Ureter (tissue), 1 donor: ENCODE measurements around the gene INHBE. TPM values are rescaled to one million over a fixed set of nuclear protein-coding genes. Genes with fewer than 3 reads are reported as not detected.
"Not testable (repeated sequence)": the region's sequence is repeated elsewhere in the genome, so short reads cannot be mapped to it uniquely, and the experiment has no call there.

Source experiments
- DNase-seq: peaks from one replicate; pipeline ENCODE4 v3.0.0-alpha.2; 2020; ENCODE audit warnings: low spot score
- total RNA-seq: library from RNA; stranded (reverse); gene quantifications from one replicate; pipeline ENCODE4 v1.2.4, GENCODE V29; 2023
- donor health status: DM: yes; HTN: yes; CAD: no.

The INHBE gene, protein sequence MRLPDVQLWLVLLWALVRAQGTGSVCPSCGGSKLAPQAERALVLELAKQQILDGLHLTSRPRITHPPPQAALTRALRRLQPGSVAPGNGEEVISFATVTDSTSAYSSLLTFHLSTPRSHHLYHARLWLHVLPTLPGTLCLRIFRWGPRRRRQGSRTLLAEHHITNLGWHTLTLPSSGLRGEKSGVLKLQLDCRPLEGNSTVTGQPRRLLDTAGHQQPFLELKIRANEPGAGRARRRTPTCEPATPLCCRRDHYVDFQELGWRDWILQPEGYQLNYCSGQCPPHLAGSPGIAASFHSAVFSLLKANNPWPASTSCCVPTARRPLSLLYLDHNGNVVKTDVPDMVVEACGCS
- 0.23 TPM for total RNA-seq

DNA sequence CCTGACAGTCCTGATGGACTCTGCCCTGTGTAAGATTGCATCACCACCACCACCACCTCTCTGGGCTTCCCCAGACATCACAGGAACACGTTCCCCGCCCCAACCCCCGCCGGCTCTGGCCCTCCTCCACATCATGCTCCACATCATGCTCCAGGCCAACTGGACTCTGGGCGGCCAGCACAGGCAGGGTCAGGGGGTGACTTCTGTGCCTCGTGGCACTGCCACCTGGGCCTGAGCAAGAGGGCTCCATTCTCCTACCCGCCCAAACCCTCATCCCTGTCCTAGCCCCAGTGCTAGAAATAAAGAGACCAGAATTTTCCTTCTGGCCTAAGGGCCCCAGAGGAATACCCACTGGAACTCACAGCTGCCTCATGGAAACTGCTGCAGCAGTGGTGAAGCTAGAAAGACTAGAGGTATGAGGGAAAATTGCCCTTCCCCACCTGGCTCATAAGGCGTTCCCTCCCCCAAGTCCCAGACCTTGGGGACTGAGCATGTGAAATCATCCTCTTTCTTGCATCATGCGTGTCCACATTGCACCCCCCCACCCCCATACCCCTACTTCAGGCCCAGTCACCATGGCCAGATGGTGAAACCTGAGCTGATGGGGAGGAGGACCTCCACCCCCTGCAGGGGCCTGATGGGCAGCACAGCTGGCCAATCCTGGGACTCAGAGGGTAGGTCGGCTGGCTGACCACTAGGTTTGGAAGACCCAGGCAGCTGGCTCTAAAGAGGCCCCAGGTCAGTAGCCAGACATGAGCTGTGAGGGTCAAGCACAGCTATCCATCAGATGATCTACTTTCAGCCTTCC is at the start of gene INHBE:
Gene INHBE, plus strand, starts transcription at position 742 of the 808 bp plus-strand sequence. CDS start 230 bp downstream, outside the sequence.
- DNase-seq, result peak; percentile 44

DNA sequence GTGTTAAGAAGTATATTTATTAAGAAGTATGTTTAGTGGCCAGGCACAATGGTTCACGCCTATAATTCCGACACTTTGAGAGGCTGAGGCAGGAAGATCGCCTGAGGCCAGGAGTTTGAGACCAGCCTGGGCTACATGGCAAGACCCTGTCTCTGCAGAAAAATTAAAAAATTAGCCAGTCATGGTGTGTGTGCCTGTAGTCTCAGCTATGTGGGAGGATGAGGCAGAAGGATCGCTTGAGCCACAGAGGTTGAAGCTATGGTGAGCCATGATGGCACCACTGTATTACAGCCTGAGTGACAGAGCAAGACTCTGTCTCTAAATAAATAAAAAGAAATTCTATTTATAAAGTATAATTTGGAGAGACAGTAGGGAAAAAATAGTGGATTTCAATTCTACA is 44.6 kb upstream of the INHBE start:
- no peak for DNase-seq

GRCh38 chr12:57414160-57414559 is 40.9 kb upstream of the INHBE start:
- DNase-seq, result not testable (repeated sequence)

DNA sequence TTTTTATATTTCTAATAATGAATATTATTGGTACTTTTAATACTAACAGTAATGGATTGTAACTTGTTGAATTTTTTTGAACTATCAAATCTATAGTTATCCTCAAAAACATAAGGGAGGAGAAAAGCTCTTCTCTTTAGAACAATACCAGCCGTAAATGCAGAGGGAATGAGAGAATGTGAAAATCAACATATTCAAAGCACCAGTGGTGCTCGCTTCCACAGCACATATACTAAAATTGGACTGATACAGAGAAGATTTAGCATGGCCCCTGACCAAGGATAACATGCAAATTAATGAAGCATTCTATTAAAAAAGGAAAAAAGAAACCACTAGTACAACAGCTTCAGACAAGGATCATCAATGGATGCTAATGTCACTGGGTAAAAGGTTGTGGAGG is 40.0 kb upstream of the INHBE start:
- DNase-seq, result no peak

DNA sequence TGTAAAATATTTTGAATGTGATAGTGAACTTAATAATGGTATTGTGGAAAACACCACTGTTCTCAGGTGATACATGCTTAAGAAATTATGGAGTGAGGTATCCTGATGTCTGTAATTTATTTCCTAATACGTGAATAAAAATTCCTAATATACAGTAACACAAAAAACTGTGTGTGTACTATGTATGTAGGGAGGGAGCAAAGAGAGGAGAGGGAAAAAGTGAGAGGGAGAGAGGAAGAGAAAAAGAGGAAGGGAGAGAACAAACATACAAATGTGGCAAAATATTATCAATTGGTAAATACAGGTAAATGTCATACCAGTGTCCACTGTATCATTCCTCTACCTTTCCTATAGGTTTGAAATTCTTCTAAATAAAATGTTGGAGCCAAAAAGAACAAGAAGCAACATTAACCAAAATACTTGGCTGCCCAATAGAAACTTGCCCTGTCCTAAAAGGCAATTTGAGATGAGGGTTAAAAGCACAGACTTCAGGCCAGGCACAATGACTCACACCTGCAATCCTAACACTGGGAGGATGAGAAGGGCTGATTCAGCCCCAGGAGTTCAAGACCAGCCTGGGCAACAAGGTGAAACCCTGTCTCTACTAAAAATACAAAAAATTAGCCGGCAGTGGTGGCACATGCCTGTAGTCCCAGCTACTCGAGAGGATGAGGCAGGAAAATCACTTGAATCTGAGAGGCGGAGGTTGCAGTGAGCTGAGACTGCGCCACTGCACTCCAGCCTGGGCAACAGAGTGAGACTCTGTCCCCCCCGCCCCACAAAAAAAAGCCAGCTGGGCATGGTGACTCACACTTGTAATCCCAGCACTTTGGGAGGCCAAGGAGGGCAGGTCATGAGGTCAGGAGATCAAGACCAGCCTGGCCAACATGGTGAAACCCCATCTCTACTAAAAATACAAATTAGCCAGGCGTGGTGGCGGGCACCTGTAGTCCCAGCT is 38.8 kb upstream of the INHBE start:
- no peak for DNase-seq

- DNase-seq, result no peak
Measured at GRCh38 chr12:57418255-57418654, 36.9 kb upstream of the INHBE start.

- DNase-seq, result no peak
Measured at GRCh38 chr12:57419495-57419894, 35.6 kb upstream of the INHBE start.

DNA sequence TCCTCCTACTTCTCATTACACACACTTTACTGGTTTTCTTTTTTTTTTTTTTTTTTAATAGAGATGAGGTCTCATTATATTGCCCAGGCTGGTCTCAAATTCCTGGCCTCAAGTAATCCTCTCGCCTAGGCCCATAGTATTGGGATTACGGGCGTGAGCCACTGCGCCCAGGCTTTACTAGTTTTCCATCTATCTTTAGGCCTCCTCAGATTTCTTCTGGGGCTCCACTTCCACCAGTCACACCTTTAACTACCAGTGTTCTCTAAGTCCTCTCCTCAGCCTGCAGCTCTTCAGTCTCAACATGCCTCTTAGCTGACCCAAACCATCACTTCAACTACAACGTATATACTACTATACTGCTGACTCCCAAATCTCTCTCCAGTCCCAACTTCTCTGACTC is 34.6 kb upstream of the INHBE start:
- no peak for DNase-seq

DNA sequence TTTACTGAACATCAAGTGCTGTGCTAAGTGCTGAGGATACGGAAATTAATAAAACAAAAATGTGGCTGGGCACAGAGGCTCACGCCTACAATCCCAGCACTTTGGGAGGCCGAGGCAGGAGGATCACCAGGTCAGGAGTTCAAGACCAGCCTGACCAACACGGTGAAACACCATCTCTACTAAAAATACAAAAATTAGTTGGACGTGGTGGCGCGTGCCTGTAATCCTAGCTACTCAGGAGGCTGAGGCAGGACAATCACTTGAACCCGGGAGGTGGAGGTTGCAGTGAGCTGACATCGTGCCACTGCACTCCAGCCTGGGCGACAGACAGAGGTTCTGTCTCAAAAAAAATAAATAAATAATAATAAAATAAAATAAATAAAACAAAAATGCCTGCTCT is 28.2 kb upstream of the INHBE start:
- not testable (repeated sequence) for DNase-seq

- DNase-seq, result no peak
Measured at GRCh38 chr12:57428965-57429364, 26.1 kb upstream of the INHBE start.

GRCh38 chr12:57429473-57430111 is 25.5 kb upstream of the INHBE start:
- DNase-seq, result no peak

- DNase-seq, result no peak
Measured at GRCh38 chr12:57430112-57430930, 24.8 kb upstream of the INHBE start.

- DNase-seq, result peak; percentile 96
Measured at GRCh38 chr12:57430931-57431566, 24.1 kb upstream of the INHBE start, which contains the start of gene R3HDM2. R3HDM2 (minus strand) TSS chr12:57431043; CDS start chr12:57310428, 120,615 bp downstream.

- no peak for DNase-seq
Measured at GRCh38 chr12:57431654-57432188, 23.4 kb upstream of the INHBE start.

DNA sequence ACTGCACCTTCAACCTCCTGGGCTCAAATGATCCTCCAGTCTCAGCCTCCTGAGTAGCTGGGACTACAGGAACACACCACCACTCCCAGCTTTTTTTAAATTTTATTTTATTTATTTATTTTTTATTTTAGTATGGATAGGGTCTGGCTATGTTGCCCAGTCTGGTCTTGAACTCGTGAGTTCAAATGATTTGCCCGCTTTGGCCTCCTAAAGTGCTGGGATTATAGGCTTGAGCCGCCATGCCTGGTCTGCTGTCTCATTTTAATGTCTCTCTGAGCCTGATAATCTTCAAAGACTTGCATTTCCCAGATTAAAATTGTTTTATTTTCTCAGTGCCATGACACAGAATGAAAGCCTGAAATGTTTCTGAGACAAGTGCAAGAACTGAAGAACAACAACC is 21.7 kb upstream of the INHBE start:
- DNase-seq, result no peak

- DNase-seq, result no peak
Measured at GRCh38 chr12:57434517-57435223, 20.4 kb upstream of the INHBE start, which contains the start of gene INHBC. INHBC (plus strand) TSS chr12:57434784; CDS start chr12:57434887, 103 bp downstream.

DNA sequence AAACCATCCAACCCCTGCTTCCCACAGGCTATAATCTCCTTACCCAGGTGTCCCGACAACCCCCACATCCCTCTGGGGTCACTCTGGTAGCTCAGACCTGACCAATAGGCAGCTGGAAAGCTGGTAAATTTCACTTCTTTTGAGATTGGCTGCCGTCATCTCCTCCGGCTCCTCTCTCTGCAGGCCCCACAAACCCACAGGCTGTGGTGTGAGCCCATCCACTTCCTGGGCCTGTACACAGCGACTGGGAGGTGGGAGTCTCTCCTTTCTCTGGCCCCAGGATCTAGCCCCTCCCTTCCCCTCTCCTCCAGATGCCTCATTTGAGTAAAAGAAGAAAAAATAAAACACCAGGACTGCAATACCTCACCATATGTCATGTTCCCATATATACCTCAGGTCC is 19.8 kb upstream of the INHBE start:
- no peak for DNase-seq

DNA sequence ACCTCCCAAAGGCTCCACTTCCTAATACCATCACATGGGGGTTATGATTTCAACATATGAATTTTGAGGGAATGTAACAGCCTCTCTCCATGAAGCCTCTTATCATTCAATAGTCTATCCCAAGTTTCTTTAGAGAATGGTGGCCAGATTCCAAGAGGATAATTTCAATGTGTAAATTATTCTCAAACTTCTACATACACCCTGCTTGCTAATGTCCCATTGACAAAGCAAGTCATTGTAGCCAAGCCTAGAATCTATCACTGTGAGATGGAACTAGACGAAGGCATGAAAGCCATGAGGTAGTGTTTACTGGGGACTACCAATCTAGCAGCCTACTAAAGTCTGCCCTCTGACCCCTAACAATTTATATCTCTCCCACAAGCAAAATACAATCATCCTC is 16.7 kb upstream of the INHBE start:
- no peak for DNase-seq

- DNase-seq, result no peak
Measured at GRCh38 chr12:57439762-57440266, 15.3 kb upstream of the INHBE start.
